ENCODE measurements around the gene ESRRG. TPM values are rescaled to one million over a fixed set of nuclear protein-coding genes. Genes with fewer than 3 reads are reported as not detected.

The ESRRG gene
- total and polyA plus RNA-seq, 2 of the 8 experiments (the other 6 are each of a cell fraction or from before 2014, with no cell fraction given): 0.59 to 1.4 TPM

DNA sequence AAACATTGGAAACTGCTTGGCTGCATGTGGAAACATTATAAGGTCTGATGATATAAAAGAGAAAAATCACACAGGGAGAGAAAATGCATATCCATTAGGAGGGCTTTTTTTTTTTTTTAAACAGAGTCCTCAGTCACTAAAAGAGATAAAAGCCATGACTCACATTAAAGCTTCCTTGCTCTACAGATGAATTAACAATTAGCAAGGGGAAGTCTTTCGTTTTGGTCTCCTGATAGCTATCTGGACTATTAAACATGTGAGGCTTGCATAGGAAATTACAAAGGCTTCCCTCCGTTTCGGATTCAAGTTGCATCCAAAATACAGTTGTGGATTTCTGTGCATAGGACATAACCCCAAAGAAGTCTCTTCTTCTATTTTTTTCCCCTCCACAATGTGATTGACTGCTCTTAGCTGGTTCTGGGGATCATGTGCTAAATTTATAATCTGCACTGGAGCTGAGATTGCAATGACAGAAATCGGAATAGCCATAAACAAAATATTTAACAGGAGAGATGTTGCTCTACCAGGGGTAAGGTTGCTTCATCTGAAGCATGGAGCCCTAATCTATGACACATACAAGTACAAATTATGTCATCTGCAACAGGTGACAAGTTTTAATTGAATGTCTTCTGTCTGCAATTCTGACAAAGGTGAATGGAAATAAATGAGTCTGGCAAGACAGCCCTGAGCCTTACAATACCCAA is 146.8 kb downstream of the ESRRG start (continued):
- TF ChIP-seq TBP (IDR thresholded peaks at IDR 0.05; ENCODE audit: low read depth, low read length) (no peak), ZNF274 (IDR thresholded peaks at IDR 0.05; ENCODE audit: borderline replicate concordance, extremely low read depth, low read length) (no peak), BRCA1 (IDR thresholded peaks at IDR 0.05; ENCODE audit: low read depth, low read length) (no peak)

Measured in H1 (cell line).